ENCODE measurements around the gene SCO2. TPM values are rescaled to one million over a fixed set of nuclear protein-coding genes. Genes with fewer than 3 reads are reported as not detected.

Gene SCO2
- total RNA-seq, 1 experiment from 2014 or later: 7.0 TPM

DNA sequence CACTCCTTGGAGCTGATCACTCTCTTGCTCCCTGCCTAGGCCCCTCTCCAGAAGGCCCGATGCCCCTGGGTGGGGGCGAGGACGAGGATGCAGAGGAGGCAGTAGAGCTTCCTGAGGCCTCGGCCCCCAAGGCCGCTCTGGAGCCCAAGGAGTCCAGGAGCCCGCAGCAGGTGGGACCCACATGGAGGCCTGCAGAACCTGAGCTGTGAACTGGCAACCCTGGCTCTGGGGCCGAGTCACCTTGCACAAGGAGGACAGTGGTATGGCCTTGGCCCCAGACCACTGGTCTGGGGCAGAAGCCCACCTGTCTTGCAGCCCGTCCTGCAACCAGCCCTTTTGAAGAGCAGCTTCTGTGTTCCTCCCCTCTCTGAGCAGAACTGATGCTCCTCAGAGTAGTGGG, 6.2 kb downstream of the SCO2 start:
- BruUV-seq (replicated peaks): no TSS peak
- ChIA-PET POLR2A (no interaction called here), RAD21 (ENCODE audit: low non-redundant PET in 1 of 2, low total read pairs in 2 of 2, uncharacterized antibody in 2 of 2, unreplicated experiment in 2 of 2) (no interaction called here), CTCF (no interaction called here)
- no peak overlapping the region for H3K9ac ChIP-seq (ENCODE audit: low read length)
- ATAC-seq (no peak), DNase-seq (ENCODE audit: low read depth, low spot score) (no peak)
- H3K9me3 ChIP-seq (ENCODE audit: control insufficient read depth in 1 of 2, insufficient read depth in 1 of 2, low read depth in 1 of 2, low read length in 2 of 2): no peaks in the 10 kb centered on the region
- H3K27me3 ChIP-seq (ENCODE audit: insufficient read depth, low read length): no peaks in the 10 kb centered on the region
- no peak for TF ChIP-seq JUND (IDR thresholded peaks at IDR 0.05)
- H3K27ac ChIP-seq (ENCODE audit: low read depth, low read length): no peak overlapping the region
- no peaks in the 10 kb centered on the region for H4K20me1 ChIP-seq (ENCODE audit: insufficient read depth)
- no peak overlapping the region for H3K4me3 ChIP-seq (replicated peaks in 1 of 2; ENCODE audit: low read depth in 1 of 2, low read length in 2 of 2)
- H3K9me2 ChIP-seq (ENCODE audit: insufficient read depth): no peaks in the 10 kb centered on the region
- peaks cover 48% of the 10 kb centered on the region for H3K79me2 ChIP-seq (ENCODE audit: insufficient read depth, low read length)
- no peak overlapping the region for H2AFZ ChIP-seq (ENCODE audit: low read depth, low read length, poor library complexity, severe bottlenecking)
- no peak overlapping the region for H3K4me2 ChIP-seq (ENCODE audit: low read length)
- H3K36me3 ChIP-seq (ENCODE audit: control insufficient read depth in 1 of 2, insufficient read depth in 2 of 2, low read length in 2 of 2): peaks cover 7 to 36% of the 10 kb centered on the region in 2 experiments; a peak in 3 of 4 replicates
- peaks cover 2 to 6% of the 10 kb centered on the region in 2 experiments; a peak in 2 of 4 replicates for H3K4me1 ChIP-seq (ENCODE audit: control insufficient read depth in 1 of 2, insufficient read depth in 2 of 2, low read length in 2 of 2)
- intact Hi-C loops (cut with micrococcal nuclease): no loop called here

GRCh38 chr22:50518606-50519005, 6.8 kb downstream of the SCO2 start:
- POLR2A ChIA-PET: no interaction called here
- peaks cover 48% of the 10 kb centered on the region for H3K79me2 ChIP-seq (ENCODE audit: insufficient read depth, low read length)
- no TSS peak for BruUV-seq (replicated peaks)
- no peak for TF ChIP-seq TCF7L2 (IDR thresholded peaks at IDR 0.05; ENCODE audit: borderline replicate concordance, extremely low read depth, insufficient read depth, insufficient read length)
- no peak for TF ChIP-seq EZH2phosphoT487 (IDR thresholded peaks at IDR 0.05; ENCODE audit: borderline replicate concordance)
- TF ChIP-seq, protein P1, sequence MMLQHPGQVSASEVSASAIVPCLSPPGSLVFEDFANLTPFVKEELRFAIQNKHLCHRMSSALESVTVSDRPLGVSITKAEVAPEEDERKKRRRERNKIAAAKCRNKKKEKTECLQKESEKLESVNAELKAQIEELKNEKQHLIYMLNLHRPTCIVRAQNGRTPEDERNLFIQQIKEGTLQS (IDR thresholded peaks at IDR 0.05): no peak
- no peak for TF ChIP-seq POLR2AphosphoS5 (IDR thresholded peaks at IDR 0.05; ENCODE audit: low read depth, low read length)
- TF ChIP-seq, protein P2, sequence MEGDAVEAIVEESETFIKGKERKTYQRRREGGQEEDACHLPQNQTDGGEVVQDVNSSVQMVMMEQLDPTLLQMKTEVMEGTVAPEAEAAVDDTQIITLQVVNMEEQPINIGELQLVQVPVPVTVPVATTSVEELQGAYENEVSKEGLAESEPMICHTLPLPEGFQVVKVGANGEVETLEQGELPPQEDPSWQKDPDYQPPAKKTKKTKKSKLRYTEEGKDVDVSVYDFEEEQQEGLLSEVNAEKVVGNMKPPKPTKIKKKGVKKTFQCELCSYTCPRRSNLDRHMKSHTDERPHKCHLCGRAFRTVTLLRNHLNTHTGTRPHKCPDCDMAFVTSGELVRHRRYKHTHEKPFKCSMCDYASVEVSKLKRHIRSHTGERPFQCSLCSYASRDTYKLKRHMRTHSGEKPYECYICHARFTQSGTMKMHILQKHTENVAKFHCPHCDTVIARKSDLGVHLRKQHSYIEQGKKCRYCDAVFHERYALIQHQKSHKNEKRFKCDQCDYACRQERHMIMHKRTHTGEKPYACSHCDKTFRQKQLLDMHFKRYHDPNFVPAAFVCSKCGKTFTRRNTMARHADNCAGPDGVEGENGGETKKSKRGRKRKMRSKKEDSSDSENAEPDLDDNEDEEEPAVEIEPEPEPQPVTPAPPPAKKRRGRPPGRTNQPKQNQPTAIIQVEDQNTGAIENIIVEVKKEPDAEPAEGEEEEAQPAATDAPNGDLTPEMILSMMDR (IDR thresholded peaks at IDR 0.05 in 2 of 3, conservative IDR thresholded peaks at IDR 0.05 in 1 of 3; ENCODE audit: borderline replicate concordance in 1 of 3, insufficient read depth in 1 of 3, low read depth in 2 of 3, low read length in 2 of 3): no peak
- no peak for TF ChIP-seq SP1 (IDR thresholded peaks at IDR 0.05; ENCODE audit: low read depth)
- TF ChIP-seq REST (IDR thresholded peaks at IDR 0.05; ENCODE audit: low read depth): no peak
- no peak for TF ChIP-seq YY1 (IDR thresholded peaks at IDR 0.05; ENCODE audit: extremely low read depth, insufficient replicate concordance, low read depth, low read length)
- no peak for TF ChIP-seq RAD21 (IDR thresholded peaks at IDR 0.05; ENCODE audit: low read depth)
- TF ChIP-seq CEBPB (IDR thresholded peaks at IDR 0.05; ENCODE audit: low read depth): no peak
- no peak for TF ChIP-seq FOSL1 (IDR thresholded peaks at IDR 0.05; ENCODE audit: low read depth)

More at GRCh38 chr22:50518606-50519005, 6.8 kb downstream of the SCO2 start:
- Histone ChIP-seq H4K20me1 (ENCODE audit: insufficient read depth) (no peaks in the 10 kb centered on the region), H3K27ac (ENCODE audit: low read depth, low read length) (no peak overlapping the region), H3K36me3 (ENCODE audit: control insufficient read depth in 1 of 2, insufficient read depth in 2 of 2, low read length in 2 of 2) (peaks cover 7 to 33% of the 10 kb centered on the region in 2 experiments; a peak in 3 of 4 replicates), H3K4me2 (ENCODE audit: low read length) (no peak overlapping the region), H3K27me3 (ENCODE audit: insufficient read depth, low read length) (no peaks in the 10 kb centered on the region), H3K9me2 (ENCODE audit: insufficient read depth) (no peaks in the 10 kb centered on the region), H3K4me1 (ENCODE audit: control insufficient read depth in 1 of 2, insufficient read depth in 2 of 2, low read length in 2 of 2) (peaks cover 0 to under 1% of the 10 kb centered on the region in 2 experiments; a peak in 1 of 4 replicates), H3K9me3 (ENCODE audit: control insufficient read depth in 1 of 2, insufficient read depth in 1 of 2, low read depth in 1 of 2, low read length in 2 of 2) (no peaks in the 10 kb centered on the region), H3K4me3 (replicated peaks in 1 of 2; ENCODE audit: low read depth in 1 of 2, low read length in 2 of 2) (no peak overlapping the region), H2AFZ (ENCODE audit: low read depth, low read length, poor library complexity, severe bottlenecking) (no peak overlapping the region), H3K9ac (ENCODE audit: low read length) (no peak overlapping the region)
- ChIA-PET CTCF (no interaction called here), RAD21 (ENCODE audit: low non-redundant PET in 1 of 2, low total read pairs in 2 of 2, uncharacterized antibody in 2 of 2, unreplicated experiment in 2 of 2) (no interaction called here)
- ATAC-seq: no peak
- DNase-seq (ENCODE audit: low read depth, low spot score): no peak
- intact Hi-C loops (cut with micrococcal nuclease): no loop called here

Measured in HCT116 (cell line).